Fibroblast of skin of back (primary cell): ENCODE results near the gene HEPN1. TPM values are rescaled to one million over a fixed set of nuclear protein-coding genes. Genes with fewer than 3 reads are reported as not detected.

Experiments
- DNase-seq: peaks from one replicate; pipeline ENCODE4 v3.0.0-alpha.2; 2013
- polyA plus RNA-seq, 2 experiments: library from polyadenylated mRNA; unstranded; fragments of 120-200 nt; gene quantifications; one replicate each; pipeline ENCODE4 v1.2.1, GENCODE V29; 2013; ENCODE audit not compliant: insufficient read length in 2 of 2

The HEPN1 gene
- polyA plus RNA-seq (2013, experiment 1 of 2; ENCODE audit: insufficient read length): not detected
- not detected for polyA plus RNA-seq (2013, experiment 2 of 2; ENCODE audit: insufficient read length)

- no peak for DNase-seq
These were observed at the start of gene HEPN1 for GRCh38 chr11:124918950-124919349. Gene HEPN1, plus strand, starts transcription at chr11:124919250.

GRCh38 chr11:124869331-124869730 is 49.7 kb upstream of the HEPN1 start:
- DNase-seq: no peak

GRCh38 chr11:124869856-124870387 is 49.1 kb upstream of the HEPN1 start:
- DNase-seq: no peak

- no peak for DNase-seq
These were observed 48.6 kb upstream of the HEPN1 start for GRCh38 chr11:124870430-124870829.

GRCh38 chr11:124872280-124872679 is 46.8 kb upstream of the HEPN1 start:
- DNase-seq: no peak

- DNase-seq: no peak
These were observed 46.3 kb upstream of the HEPN1 start for GRCh38 chr11:124872741-124873140.

GRCh38 chr11:124873951-124874350 is 45.1 kb upstream of the HEPN1 start:
- DNase-seq: no peak

- no peak for DNase-seq
These were observed 44.3 kb upstream of the HEPN1 start for GRCh38 chr11:124874571-124875255.

- DNase-seq: no peak
These were observed 43.6 kb upstream of the HEPN1 start for GRCh38 chr11:124875401-124875800.

- peak; percentile 95 for DNase-seq
These were observed 42.9 kb upstream of the HEPN1 start for GRCh38 chr11:124875943-124876817.

GRCh38 chr11:124876818-124877630 is 42.0 kb upstream of the HEPN1 start:
- no peak for DNase-seq

GRCh38 chr11:124877631-124877909 is 41.5 kb upstream of the HEPN1 start:
- no peak for DNase-seq

GRCh38 chr11:124877910-124878758 is 40.9 kb upstream of the HEPN1 start:
- DNase-seq: no peak

GRCh38 chr11:124878759-124879492 is 40.1 kb upstream of the HEPN1 start:
- DNase-seq: no peak

GRCh38 chr11:124879493-124880289 is 39.4 kb upstream of the HEPN1 start:
- no peak for DNase-seq

GRCh38 chr11:124880290-124880611 is 38.8 kb upstream of the HEPN1 start:
- no peak for DNase-seq

GRCh38 chr11:124880958-124881357 is 38.1 kb upstream of the HEPN1 start:
- no peak for DNase-seq

GRCh38 chr11:124882339-124883071 is 36.5 kb upstream of the HEPN1 start:
- peak; percentile 33 for DNase-seq

GRCh38 chr11:124884340-124884739 is 34.7 kb upstream of the HEPN1 start:
- no peak for DNase-seq
